GM19025 (cell line): ENCODE data around the gene KIF1A.

Experiments used
- ATAC-seq: cut with Tn5 transposase; IDR thresholded peaks from one replicate; pipeline ENCODE4 v1.9.1; 2021; ENCODE audit warnings: mild to moderate bottlenecking, low read depth, moderate library complexity; ENCODE audit not compliant: unreplicated experiment

KIF1A gene

DNA sequence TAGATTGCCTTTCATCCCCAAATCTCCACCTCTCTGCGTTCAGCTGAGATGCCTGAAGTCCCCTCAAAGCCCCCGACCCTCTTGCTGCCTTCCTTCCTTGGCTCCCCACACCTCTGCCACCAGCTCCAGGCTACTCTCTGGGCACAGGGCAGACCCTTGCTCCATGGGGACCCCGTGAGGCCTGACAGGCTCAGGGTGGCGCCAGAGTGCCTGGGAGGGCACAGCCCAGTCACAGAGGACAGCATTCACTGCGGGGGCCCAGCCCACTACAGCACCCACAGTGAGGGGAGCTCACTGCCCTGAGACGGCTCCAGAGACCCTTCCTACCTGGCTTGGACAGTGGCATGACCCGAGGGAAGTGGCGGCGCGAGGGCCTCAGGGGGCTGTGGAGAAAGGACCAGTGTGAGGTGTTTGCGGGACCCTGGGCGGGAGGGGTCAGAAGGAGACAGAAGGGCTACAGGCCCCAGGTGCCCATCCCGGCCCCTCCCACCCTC lies 77.4 kb downstream of the KIF1A start:
- no peak for ATAC-seq

DNA sequence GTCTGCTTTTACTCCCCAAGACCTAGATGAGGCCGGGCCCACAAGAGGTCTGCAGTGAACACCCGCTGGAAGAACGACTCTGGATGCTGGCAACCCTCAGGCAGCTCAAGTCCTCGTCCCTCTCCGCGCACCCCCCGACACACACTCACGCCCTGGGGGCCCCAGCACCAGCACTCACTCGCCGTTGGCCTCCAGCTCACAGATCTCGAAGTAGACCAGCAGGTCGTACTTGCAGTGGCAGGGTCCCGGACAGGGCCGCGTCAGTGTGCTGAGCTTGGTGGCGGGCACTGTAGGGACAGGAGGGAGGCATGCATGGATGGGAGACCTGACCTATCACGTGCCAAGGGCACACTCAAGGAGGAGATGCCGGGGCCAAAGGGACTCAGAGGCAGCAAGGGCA lies 78.9 kb downstream of the KIF1A start:
- ATAC-seq = no peak

DNA sequence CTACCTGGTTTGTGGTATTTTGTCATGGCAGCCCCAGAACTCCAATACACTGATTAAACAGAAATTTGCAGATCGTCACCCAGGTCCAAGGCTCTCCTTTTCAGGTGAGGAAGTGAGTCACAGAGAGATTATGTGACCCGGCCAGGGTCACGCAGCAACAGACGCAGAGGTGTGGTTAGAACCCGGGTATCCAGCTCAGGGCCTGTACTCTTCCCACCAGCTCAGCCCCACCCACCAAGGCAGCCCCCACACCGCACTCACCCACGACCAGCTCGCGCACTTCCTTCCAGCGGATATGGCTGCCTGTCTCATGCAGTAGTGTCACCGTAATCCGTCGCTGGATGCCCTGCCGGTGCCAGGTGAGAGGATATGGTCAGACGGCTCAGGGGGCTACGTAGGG lies 80.2 kb downstream of the KIF1A start:
- ATAC-seq = no peak

DNA sequence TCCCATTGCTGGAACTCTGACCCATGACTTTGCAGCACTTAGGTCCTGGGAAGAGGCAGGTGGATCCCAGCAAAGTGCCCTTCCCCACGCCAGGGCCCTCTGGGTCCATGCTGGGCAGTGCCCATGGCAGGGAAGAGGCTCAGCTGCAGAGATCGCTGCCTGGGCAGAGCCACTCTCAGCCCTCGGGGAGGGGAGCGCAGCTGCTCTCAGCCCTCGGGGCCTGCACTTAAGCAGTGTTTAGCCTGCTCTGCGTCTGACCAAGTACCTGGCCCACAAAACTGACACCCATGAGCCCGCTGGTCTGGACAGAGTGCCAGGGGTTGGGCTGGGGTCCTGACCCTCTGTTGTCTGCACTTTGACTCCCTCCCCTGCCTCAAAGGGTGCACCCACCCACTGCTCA lies 82.1 kb downstream of the KIF1A start:
- ATAC-seq = no peak

DNA sequence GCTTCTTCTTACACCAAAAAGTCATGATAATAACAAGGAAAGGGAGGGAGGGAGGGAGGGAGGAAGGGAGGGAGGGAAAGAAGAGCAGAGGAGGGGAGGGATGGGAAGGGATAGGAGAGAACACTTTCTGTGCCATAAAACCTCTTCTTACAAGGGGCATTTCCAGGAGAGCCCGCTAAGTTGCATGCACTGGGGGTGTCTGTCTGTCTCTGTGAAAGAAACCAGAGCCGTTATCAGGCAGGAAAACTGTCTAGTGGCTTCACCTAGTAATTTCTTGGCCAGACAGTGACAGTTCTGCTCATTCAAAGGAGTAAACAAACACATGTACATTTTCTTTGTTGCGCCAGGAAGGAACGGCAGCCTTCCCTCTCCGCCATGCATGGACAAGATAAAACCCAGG lies 82.5 kb downstream of the KIF1A start:
- ATAC-seq = no peak

GRCh38 chr2:240736281-240737250 lies 83.5 kb downstream of the KIF1A start:
- no peak for ATAC-seq

DNA sequence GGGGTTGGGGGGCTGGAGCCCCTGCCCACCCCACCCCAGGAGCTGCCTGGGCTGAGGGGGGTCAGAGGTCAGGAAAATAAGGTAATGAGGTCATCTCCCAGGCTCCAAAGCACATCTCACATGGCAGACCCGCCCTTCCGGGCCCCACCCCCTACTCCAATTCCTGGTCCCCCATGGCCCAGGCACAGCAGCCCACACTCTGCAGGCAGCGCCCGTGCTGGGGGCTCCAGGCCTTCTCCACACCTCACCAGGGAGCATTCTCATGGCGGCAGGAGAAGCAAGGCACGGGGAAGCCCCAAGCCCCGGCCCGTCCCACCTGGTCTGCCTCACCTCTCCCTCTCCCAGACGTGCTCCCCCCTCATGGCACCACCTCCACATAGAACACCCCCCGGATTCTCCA lies 84.5 kb downstream of the KIF1A start:
- no peak for ATAC-seq

- ATAC-seq = no peak
Measured at GRCh38 chr2:240734756-240735155, 85.3 kb downstream of the KIF1A start.

DNA sequence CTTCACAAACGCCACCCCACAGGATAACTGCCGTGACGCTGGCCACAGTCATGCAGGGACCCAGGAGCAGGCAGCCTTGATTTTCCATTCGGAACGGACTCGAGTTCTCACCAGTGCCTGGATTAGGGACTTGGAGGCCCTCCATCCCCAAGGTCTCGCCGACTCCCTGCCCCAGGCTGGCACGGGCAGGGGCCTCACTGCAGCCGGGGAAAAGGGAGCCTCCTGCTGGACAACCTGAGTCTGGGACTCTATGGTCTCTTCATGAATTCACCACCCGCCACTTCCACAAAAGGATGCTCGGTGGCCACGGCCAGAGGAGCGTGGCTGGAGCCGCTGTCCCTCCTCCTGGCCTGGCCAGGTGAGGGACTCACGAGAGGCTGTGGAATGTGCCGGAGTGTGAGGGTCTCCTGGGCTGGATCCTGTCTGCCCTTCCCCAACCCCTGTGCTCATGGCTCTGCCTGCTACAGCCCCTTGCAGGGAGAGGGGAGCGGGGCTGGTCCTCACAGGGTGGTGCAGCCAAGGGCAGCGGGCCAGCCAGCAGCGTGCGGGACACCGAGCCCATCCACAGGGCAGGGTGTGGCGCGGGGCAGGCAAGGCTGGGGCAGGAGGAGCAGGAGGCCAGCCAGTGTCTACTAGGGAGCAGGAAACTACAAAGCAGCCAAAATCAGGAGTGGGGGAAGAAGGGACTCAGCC lies 86.1 kb downstream of the KIF1A start:
- no peak for ATAC-seq

- no peak for ATAC-seq
Measured at GRCh38 chr2:240732911-240733622, 87.0 kb downstream of the KIF1A start.

GRCh38 chr2:240732184-240732583 lies 87.8 kb downstream of the KIF1A start:
- ATAC-seq = no peak

DNA sequence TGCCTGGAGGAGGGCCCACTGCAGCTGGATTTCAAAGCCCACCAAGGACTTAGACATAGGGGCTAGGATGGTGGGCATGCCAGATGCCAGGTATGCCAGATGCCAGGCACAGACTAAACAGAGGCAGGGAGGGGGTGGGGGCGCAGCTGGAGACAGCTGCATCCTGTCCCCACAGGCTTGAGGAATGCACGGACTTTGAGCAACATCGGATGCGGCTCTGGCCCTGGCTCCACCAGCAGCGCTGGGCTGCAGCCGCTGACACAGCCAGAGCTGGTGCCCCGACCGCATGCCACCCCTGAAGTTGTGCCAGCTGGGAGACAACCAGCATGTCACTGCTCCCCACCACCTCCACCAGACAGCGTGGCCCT lies 88.9 kb downstream of the KIF1A start:
- ATAC-seq = no peak

DNA sequence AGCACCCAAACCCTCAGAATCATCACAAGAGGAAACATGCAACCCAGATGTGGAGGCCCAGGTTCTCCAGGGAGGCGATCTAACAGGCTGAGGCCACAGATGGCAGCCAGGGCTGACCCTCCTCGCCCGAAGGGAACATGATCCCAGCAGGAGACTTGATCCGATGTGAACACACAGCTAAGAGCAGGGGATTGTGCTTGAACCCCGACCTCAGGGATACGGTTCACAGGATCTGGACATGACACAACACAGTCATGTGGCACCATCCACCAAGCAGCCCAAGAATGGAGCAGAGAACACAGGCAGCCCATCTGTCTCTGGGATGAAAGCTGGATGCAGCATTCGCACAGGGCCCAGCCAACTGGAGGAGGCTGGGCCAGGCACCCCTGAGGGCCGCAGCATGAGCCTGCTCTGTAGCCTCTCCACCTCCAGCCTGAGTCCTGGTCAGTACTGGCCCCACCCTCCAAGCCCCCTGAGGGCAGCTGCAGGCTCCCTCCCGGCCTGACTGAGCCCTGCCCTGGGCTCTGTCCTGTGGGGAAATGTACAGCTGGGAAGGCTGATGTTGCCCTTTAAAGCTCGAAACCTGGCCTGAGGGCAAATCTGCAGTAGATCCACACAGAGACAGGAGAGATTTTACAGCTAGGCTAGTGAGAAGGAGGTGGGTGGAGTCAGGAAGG lies 89.4 kb downstream of the KIF1A start:
- no peak for ATAC-seq

DNA sequence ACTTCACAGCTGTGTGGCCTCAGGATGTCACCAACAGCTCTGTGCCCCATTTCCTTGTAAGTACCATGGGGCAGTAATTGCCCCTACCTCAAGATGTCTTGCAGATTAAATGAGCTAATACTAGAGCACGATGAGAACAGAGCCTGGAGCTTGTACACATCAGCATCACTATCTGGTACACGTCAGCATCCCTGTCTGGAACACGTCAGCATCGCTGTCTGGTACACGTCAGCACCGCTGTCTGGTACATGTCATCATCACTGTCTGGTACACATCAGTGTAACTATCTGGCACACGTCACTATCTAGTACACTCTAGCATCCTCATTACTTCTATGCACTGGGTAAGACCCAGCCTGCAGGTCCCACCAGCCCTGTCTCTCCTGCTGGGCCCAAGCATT lies 91.2 kb downstream of the KIF1A start:
- ATAC-seq = no peak

GRCh38 chr2:240728361-240728760 lies 91.7 kb downstream of the KIF1A start:
- no peak for ATAC-seq

DNA sequence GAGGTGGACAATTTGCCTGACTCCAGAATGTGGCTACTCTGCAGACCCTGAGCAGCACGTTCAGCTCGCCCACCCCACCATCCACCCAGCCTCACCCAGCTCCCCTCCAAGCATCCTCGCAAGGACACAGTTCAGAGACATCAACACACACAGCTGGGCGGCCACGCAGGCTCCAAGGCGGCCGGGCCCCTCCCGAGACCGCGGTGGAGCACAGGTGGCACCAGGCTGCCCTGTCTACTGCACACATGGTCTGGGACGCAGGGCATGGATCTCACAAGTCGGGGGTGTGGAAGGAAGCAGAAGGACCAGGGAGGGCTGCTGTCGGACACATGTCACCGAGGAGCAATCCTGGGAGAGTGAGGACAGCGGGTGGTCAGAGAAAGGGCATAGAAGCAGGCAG lies 92.1 kb downstream of the KIF1A start:
- ATAC-seq = no peak

DNA sequence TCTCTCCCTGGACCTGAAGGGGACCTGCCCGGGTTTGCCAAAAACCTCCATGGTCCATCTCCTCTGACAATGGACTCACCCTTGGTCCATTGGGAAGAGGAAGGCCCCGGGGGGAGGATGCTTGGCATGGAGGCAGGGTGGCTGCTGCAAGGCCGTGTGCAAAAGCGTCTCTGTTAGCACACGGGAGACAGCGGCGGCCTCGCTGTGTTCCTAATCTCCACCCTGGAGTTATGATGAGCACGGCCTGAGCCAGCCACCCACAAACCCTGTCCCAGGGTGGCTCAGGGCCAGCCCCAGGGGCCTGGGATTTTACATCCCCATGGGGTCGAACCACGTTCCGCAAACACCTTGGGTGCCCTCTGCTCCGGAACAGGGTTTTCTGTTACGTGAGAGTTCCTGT lies 92.6 kb downstream of the KIF1A start:
- ATAC-seq = no peak

DNA sequence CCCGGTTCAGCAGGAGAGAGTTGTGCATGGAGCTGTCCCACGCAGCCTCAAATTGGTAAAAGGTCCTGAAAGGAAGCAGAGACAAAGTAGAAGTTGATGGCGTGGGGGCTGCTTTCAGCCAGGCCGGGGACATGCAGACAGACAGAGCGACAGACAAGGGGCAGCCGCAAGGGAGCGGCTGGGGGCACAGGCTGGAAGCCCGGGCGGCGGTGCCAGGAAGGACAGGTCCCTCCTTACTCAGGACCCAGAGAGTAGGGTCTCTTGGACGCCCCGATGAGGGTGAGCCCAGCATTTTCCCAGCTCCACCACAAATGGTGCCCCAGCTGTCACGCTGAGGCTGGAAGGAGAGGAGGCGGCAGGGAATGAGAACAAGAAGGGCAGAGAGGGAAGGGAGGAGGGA lies 93.1 kb downstream of the KIF1A start:
- ATAC-seq = no peak

- ATAC-seq = no peak
Measured at GRCh38 chr2:240725671-240726070, 94.3 kb downstream of the KIF1A start.

- no peak for ATAC-seq
Measured at GRCh38 chr2:240725266-240725665, 94.8 kb downstream of the KIF1A start.

DNA sequence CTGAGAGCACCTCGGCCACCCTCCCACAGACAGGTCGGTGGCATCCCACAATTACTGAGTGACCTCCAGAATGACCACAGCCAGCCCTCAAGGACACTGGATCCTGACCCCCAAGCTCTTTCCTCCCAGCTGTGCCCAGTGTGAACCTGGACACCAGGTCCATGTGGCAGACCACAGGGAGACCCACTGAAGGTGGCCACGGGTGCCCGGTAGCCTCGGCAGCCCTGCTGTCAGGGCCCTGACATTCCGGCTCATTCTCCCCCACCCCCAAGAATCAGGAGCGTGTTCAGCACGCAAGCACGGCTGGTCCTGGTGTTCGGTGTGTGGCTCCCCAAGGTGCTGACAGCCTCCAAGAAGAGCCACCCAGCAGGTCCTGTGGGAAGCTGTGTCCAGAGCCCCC lies 95.6 kb downstream of the KIF1A start:
- no peak for ATAC-seq
